Measurements from ENCODE around the gene CFAP46.

CFAP46 gene

GRCh38 chr10:132879408-132880127 is 62.8 kb downstream of the CFAP46 start:
- DNase-seq, result no peak

- DNase-seq, result no peak
Measured at GRCh38 chr10:132878730-132879407, 63.5 kb downstream of the CFAP46 start.

GRCh38 chr10:132878091-132878729 is 64.2 kb downstream of the CFAP46 start:
- no peak for DNase-seq

- no peak for DNase-seq
Measured at GRCh38 chr10:132877473-132877872, 64.9 kb downstream of the CFAP46 start.

- DNase-seq, result no peak
Measured at GRCh38 chr10:132876993-132877431, 65.4 kb downstream of the CFAP46 start.

- DNase-seq, result no peak
Measured at GRCh38 chr10:132876131-132876860, 66.1 kb downstream of the CFAP46 start.

- no peak for DNase-seq
Measured at GRCh38 chr10:132875435-132875834, 66.9 kb downstream of the CFAP46 start.

- no peak for DNase-seq
Measured at GRCh38 chr10:132873395-132873794, 69.0 kb downstream of the CFAP46 start.

- DNase-seq, result no peak
Measured at GRCh38 chr10:132872658-132873057, 69.7 kb downstream of the CFAP46 start.

- no peak for DNase-seq
Measured at GRCh38 chr10:132870426-132870825, 71.9 kb downstream of the CFAP46 start.

GRCh38 chr10:132869621-132870020 is 72.7 kb downstream of the CFAP46 start:
- DNase-seq, result no peak

GRCh38 chr10:132868995-132869394 is 73.4 kb downstream of the CFAP46 start:
- DNase-seq, result no peak

GRCh38 chr10:132867801-132868644 is 74.3 kb downstream of the CFAP46 start:
- DNase-seq, result no peak

- DNase-seq, result no peak
Measured at GRCh38 chr10:132866601-132867381, 75.6 kb downstream of the CFAP46 start.

GRCh38 chr10:132865851-132866600 is 76.3 kb downstream of the CFAP46 start:
- no peak for DNase-seq

GRCh38 chr10:132865171-132865631 is 77.2 kb downstream of the CFAP46 start:
- DNase-seq, result no peak

GRCh38 chr10:132862485-132863420 is 79.6 kb downstream of the CFAP46 start:
- no peak for DNase-seq

- no peak for DNase-seq
Measured at GRCh38 chr10:132861884-132862461, 80.4 kb downstream of the CFAP46 start.

GRCh38 chr10:132861116-132861691 is 81.2 kb downstream of the CFAP46 start:
- DNase-seq, result no peak

Measured in HCEC 1CT (cell line).